GM12878 (cell line): ENCODE measurements around the gene VSX2. TPM values are rescaled to one million over a fixed set of nuclear protein-coding genes. Genes with fewer than 3 reads are reported as not detected.

Experiments used
- ATAC-seq: fragments of 200-7000 bp; cut with Tn5 transposase; 3 replicates; pipeline ENCODE4 v1.9.1; 2020; ENCODE audit warnings: mild to moderate bottlenecking, moderate library complexity
- BruUV-seq: library from RNA; stranded (reverse); fragments of 400-500 nt; replicated peaks from 2 replicates; lab custom pipeline; 2021; lab: Mats Ljungman, UMichigan
- CTCF ChIA-PET: fragments of 300-600 bp; sonication (Branson Sonifier 250); formaldehyde crosslinking; extraction: SDS; loops from one replicate; lab custom pipeline; 2021; ENCODE audit warnings: inconsistent platforms; lab: Yijun Ruan, JAX
- POLR2A ChIA-PET: fragments of 350-600 bp; formaldehyde crosslinking; extraction: SDS; loops from one replicate; lab custom pipeline; 2021; ENCODE audit warnings: inconsistent platforms; lab: Charles Lee
- RAD21 ChIA-PET: fragments of 300-600 bp; sonication (Branson Sonifier 250); formaldehyde crosslinking; loops from one replicate; lab custom pipeline; 2023; ENCODE audit warnings: antibody characterized with exemption; ENCODE audit not compliant: unreplicated experiment; lab: Charles Lee
- SMC1A ChIA-PET: fragments of 300-600 bp; sonication (Branson Sonifier 250); formaldehyde crosslinking; loops from one replicate; lab custom pipeline; 2023; ENCODE audit not compliant: unreplicated experiment, uncharacterized antibody; lab: Charles Lee
- DNase-seq: peaks from one replicate; pipeline ENCODE4 v3.0.0-alpha.2; 2011; ENCODE audit warnings: low read depth, low spot score
- FAIRE-seq: peaks from 3 replicates; lab custom pipeline; 2011; peaks lifted over from hg19 to GRCh38; lab: Jason Lieb, UNC
- H2AFZ ChIP-seq: 2 replicates; pipeline ENCODE4 v1.6.0; 2011; ENCODE audit warnings: low read depth, low read length, control low read depth; ENCODE audit not compliant: control insufficient read depth
- H3K27ac ChIP-seq: 2 replicates; pipeline ENCODE4 v1.5.1; 2011; ENCODE audit warnings: control low read depth; ENCODE audit not compliant: control insufficient read depth, insufficient read depth
- H3K27me3 ChIP-seq, 2 experiments: replicated peaks in 1 of 2; 2 replicates each; pipeline versions ENCODE4 v1.6.0 to v1.6.1; 2011; ENCODE audit warnings: low read length in 1 of 2; ENCODE audit not compliant: control insufficient read depth in 2 of 2, insufficient read depth in 2 of 2
- H3K36me3 ChIP-seq, 2 experiments: 2 replicates each; pipeline ENCODE4 v1.5.1; 2011; ENCODE audit warnings: low read length in 1 of 2; ENCODE audit not compliant: control insufficient read depth in 2 of 2, insufficient read depth in 2 of 2
- H3K4me1 ChIP-seq: 2 replicates; pipeline ENCODE4 v1.6.1; 2011; ENCODE audit warnings: mild to moderate bottlenecking, low read length, moderate library complexity, mixed read lengths; ENCODE audit not compliant: control insufficient read depth, insufficient read depth
- H3K4me2 ChIP-seq: 2 replicates; pipeline ENCODE4 v1.6.0; 2011; ENCODE audit warnings: control low read depth; ENCODE audit not compliant: control insufficient read depth, insufficient read depth
- H3K4me3 ChIP-seq: fragments of 200-600 bp; sonication (generic); 2 replicates; pipeline ENCODE4 v1.5.1; 2016
- H3K79me2 ChIP-seq: 2 replicates; pipeline ENCODE4 v1.6.0; 2011; ENCODE audit warnings: low read length; ENCODE audit not compliant: control insufficient read depth, insufficient read depth
- H3K9ac ChIP-seq: 2 replicates; pipeline ENCODE4 v1.8.0; 2011; ENCODE audit warnings: low read length, control low read depth, mixed read lengths; ENCODE audit not compliant: control insufficient read depth, insufficient read depth
- H3K9me3 ChIP-seq: replicated peaks from 3 replicates; pipeline ENCODE4 v1.5.1; 2011; ENCODE audit warnings: mild to moderate bottlenecking, low read length; ENCODE audit not compliant: control insufficient read depth, insufficient read depth
- H4K20me1 ChIP-seq: 2 replicates; pipeline ENCODE4 v1.6.0; 2011; ENCODE audit not compliant: control insufficient read depth, insufficient read depth
- ATF3 ChIP-seq: IDR thresholded peaks from 2 replicates; pipeline ENCODE4 v1.6.1; 2011; ENCODE audit warnings: low read depth, mild to moderate bottlenecking, low read length, moderate library complexity, borderline replicate concordance; ENCODE audit errors: extremely low read depth
- CEBPB ChIP-seq, 2 experiments: fragments of 150-350 bp in 1 of 2; IDR thresholded peaks; 2 replicates each; pipeline ENCODE4 v1.6.1; 2012 to 2014; ENCODE audit warnings: low read depth in 2 of 2, low read length in 2 of 2, borderline replicate concordance in 1 of 2, inconsistent platforms in 1 of 2
- CHD2 ChIP-seq: IDR thresholded peaks from 2 replicates; pipeline ENCODE4 v1.6.1; 2011; ENCODE audit warnings: low read depth, low read length, improper control_type of control experiment, borderline replicate concordance
- CREM ChIP-seq: IDR thresholded peaks from 2 replicates; pipeline ENCODE4 v1.6.1; 2014; ENCODE audit warnings: antibody characterized with exemption, low read depth
- ELK1 ChIP-seq: IDR thresholded peaks from 2 replicates; pipeline ENCODE4 v1.6.1; 2012; ENCODE audit warnings: low read depth, low read length, improper control_type of control experiment
- ESRRA ChIP-seq: IDR thresholded peaks from 2 replicates; pipeline ENCODE4 v1.6.1; 2012; ENCODE audit warnings: mild to moderate bottlenecking, low read length, improper control_type of control experiment
- RAD51 ChIP-seq: fragments of 450-650 bp; IDR thresholded peaks from 2 replicates; pipeline ENCODE4 v1.6.1; 2016; ENCODE audit warnings: moderate library complexity, mild to moderate bottlenecking, inconsistent platforms
- RCOR1 ChIP-seq: conservative IDR thresholded peaks from 2 replicates; pipeline ENCODE4 v1.6.1; 2012; ENCODE audit warnings: low read depth, low read length, improper control_type of control experiment
- REST ChIP-seq: IDR thresholded peaks from 2 replicates; pipeline ENCODE4 v1.6.1; 2012; ENCODE audit warnings: mild to moderate bottlenecking, low read depth, low read length
- SREBF2 ChIP-seq: IDR thresholded peaks from 2 replicates; pipeline ENCODE4 v1.6.1; 2012; ENCODE audit warnings: mild to moderate bottlenecking, low read length
- SRF ChIP-seq, 2 experiments: IDR thresholded peaks; 2 replicates each; pipeline ENCODE4 v1.6.1; 2011; ENCODE audit warnings: low read depth in 2 of 2, low read length in 2 of 2, mild to moderate bottlenecking in 1 of 2, moderate library complexity in 1 of 2
- ZBTB11 ChIP-seq: fragments of 450-650 bp; formaldehyde crosslinking; IDR thresholded peaks from 2 replicates; pipeline ENCODE4 v1.5.0; 2022; ENCODE audit warnings: mild to moderate bottlenecking, missing genetic modification characterization
- WGBS: methylation state at CpG from one replicate; pipeline ENCODE4 v1.1.6; 2016; ENCODE audit warnings: low lambda C conversion rate; ENCODE audit not compliant: insufficient replicate concordance, insufficient coverage; ENCODE audit errors: missing lambda C conversion rate; 5-methylcytosine and 5-hydroxymethylcytosine counted together
- in situ Hi-C: fragments of 300-500 bp; cut with MboI; formaldehyde crosslinking; loops from 9 replicates; pipeline ENCODE4 v1.14.3; 2018; ENCODE audit warnings: mixed read lengths
- intact Hi-C: fragments of 100-400 bp; cut with micrococcal nuclease; formaldehyde crosslinking; loops from one replicate; pipeline ENCODE4 v1.14.2; 2022; ENCODE audit not compliant: unreplicated experiment
- polyA plus RNA-seq, 11 experiments: library from polyadenylated mRNA; depleted of rRNA in 4 of 11; unstranded in 6 of 11; stranded (reverse) in 5 of 11; fragments of >200 nt; fragmentation: Nextera tagmentation in 4 of 11; fragmentation: Illumina TruSeq in 1 of 11; extraction: Ambion mirVana in 4 of 11; extraction: Trizol in 1 of 11; gene quantifications; 1 replicate in 1 of 11; 2 replicates in 10 of 11; pipeline versions ENCODE4 v1.2.1 to v1.2.3, GENCODE V29; 2011 to 2016; ENCODE audit warnings: inconsistent platforms in 2 of 11, missing spikeins in 2 of 11, low read depth in 1 of 11
- total RNA-seq, 4 experiments: library from RNA; depleted of rRNA in 3 of 4; stranded (reverse); fragments of >200 nt in 3 of 4; fragmentation: Illumina TruSeq in 1 of 4; extraction: Trizol in 1 of 4; gene quantifications; 2 replicates each; pipeline versions ENCODE4 v1.2.1 to v1.2.3, GENCODE V29; 2013 to 2021

Gene VSX2
- total and polyA plus RNA-seq, 10 of the 15 experiments (the other 5 are each of a cell fraction or from before 2014, with no cell fraction given) = 0.04 to 0.05 TPM; not detected in 8

GRCh38 chr14:74220991-74221390 is 18.3 kb upstream of the VSX2 start:
- FAIRE-seq = no peak
- ATAC-seq = no peak
- ChIA-PET SMC1A (interaction anchor here (0.8 kb wide), 1 partner anchor 16 kb away, joined by 3 read pairs; no protein-coding TSS in a partner anchor), CTCF (interaction anchor here (0.8 to 3.3 kb wide), 3 partner anchors 23 to 32 kb away, joined by 3 to 10 read pairs (median 4); no protein-coding TSS in a partner anchor), POLR2A (no interaction called here), RAD21 (no interaction called here)
- TF ChIP-seq SREBF2 (no peak), CREM (no peak), ELK1 (no peak), SRF (IDR thresholded peaks at IDR 0.05; ENCODE audit: low read depth in 2 of 2, low read length in 2 of 2) (no peak), CHD2 (no peak), ATF3 (no peak), RCOR1 (no peak), ESRRA (no peak), CEBPB (IDR thresholded peaks at IDR 0.05; ENCODE audit: borderline replicate concordance in 1 of 2, low read depth in 2 of 2, low read length in 2 of 2) (no peak), ZBTB11 (CRISPR knock-in tag) (no peak), RAD51 (no peak), REST (no peak)
- WGBS = 27% methylated on average over 6 of the region's 6 CpGs
- H3K79me2 ChIP-seq = no peaks in the 10 kb centered on the region
- H4K20me1 ChIP-seq = no peaks in the 10 kb centered on the region
- no peak for DNase-seq
- no TSS peak for BruUV-seq
- no peak overlapping the region for H3K27ac ChIP-seq
- H3K4me1 ChIP-seq = no peaks in the 10 kb centered on the region
- H3K36me3 ChIP-seq = no peaks in the 10 kb centered on the region
- no peak overlapping the region for H3K9ac ChIP-seq
- no peak overlapping the region for H3K4me3 ChIP-seq
- no peak overlapping the region for H3K4me2 ChIP-seq
- no peaks in the 10 kb centered on the region for H3K9me3 ChIP-seq
- in situ Hi-C loops = no loop called here
- H3K27me3 ChIP-seq = no peaks in the 10 kb centered on the region; a peak in 2 of 4 replicates
- H2AFZ ChIP-seq = no peak overlapping the region
- intact Hi-C loops = no loop called here
